ENCODE data around the gene ASB16.

Gene ASB16

DNA sequence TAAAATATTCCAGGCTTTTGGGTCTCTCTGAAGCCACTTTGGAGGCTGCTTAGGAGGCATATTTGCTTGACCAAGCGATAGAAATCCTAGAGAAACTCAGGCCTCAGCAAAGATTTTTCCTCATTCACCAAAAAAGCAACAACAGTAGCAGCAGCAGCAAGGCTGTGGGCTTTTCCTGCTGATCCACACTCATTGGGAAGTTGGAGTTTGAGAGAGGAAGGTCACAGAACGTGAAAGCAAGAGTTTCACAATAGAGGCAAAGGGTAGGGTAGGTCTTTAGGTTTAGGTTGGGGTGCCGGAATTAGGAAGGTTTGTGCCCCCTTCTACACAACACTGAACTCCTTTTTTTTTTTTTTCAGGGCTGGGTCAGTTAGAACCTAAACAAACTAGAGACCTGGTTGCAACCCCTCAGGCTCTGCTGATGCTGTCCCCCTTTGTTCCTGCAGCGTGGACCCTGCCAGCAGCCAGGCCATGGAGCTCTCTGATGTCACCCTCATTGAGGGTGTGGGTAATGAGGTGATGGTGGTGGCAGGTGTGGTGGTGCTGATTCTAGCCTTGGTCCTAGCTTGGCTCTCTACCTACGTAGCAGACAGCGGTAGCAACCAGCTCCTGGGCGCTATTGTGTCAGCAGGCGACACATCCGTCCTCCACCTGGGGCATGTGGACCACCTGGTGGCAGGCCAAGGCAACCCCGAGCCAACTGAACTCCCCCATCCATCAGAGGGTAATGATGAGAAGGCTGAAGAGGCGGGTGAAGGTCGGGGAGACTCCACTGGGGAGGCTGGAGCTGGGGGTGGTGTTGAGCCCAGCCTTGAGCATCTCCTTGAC, 18.3 kb downstream of the ASB16 start:
- no peak for DNase-seq (ENCODE audit: low read depth)

DNA sequence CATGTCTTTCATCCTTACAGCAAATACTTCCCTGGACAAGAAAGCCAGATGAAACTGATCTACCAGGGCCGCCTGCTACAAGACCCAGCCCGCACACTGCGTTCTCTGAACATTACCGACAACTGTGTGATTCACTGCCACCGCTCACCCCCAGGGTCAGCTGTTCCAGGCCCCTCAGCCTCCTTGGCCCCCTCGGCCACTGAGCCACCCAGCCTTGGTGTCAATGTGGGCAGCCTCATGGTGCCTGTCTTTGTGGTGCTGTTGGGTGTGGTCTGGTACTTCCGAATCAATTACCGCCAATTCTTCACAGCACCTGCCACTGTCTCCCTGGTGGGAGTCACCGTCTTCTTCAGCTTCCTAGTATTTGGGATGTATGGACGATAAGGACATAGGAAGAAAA, 20.0 kb downstream of the ASB16 start:
- no peak for DNase-seq (ENCODE audit: low read depth)

DNA sequence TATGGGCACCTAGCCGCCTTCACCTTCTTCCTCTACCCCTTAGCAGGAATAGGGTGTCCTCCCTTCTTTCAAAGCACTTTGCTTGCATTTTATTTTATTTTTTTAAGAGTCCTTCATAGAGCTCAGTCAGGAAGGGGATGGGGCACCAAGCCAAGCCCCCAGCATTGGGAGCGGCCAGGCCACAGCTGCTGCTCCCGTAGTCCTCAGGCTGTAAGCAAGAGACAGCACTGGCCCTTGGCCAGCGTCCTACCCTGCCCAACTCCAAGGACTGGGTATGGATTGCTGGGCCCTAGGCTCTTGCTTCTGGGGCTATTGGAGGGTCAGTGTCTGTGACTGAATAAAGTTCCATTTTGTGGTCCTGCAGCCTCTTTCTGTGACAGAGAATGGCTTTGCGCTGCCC, 20.9 kb downstream of the ASB16 start:
- DNase-seq (ENCODE audit: low read depth), result no peak

DNA sequence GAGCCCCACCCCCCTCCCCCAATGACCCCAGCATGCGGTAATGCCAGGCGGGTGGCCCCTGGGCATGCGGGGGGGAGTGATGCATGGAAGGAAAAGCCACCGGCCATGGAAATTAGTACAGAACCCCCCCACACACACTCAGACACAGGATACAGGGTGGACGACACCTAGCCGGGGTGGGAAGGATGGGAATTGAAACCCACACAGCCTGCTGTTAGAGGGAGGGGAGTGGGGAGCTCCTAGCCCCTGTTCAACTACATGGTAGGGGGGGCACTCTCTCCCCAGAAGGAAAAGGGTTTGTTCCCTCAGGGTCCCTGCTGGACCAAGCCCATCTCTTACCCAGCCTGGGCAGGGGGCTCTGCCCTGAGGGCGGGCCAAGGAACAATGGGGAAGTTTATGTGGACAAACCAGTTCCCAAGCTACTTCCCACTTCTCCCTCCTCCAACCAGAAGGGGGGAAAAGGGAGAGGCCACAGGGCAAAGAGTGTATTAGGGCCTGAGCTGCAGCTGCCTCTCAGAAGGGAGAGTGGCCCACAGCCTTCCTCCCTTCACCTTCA, 21.5 kb downstream of the ASB16 start:
- no peak for DNase-seq (ENCODE audit: low read depth)

DNA sequence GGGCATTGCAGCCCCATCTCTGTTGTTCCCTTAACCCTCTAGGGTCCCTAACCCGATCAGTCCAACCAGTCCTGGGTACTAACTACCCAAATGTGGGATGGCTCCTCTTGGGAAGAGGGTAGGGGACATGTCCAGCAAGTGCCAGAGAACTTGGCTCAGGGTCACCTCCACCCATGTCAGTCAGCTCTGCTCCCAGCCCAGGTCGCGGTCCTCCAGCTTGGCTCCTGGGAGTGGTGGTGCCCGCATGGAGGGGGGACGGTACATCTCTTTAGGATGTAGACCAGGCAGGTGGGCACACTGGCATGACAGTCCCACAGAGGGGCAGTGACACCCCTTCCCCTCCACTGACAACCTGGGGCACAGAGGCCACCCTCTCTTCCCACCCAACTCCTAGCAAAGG, 22.2 kb downstream of the ASB16 start:
- no peak for DNase-seq (ENCODE audit: low read depth)

DNA sequence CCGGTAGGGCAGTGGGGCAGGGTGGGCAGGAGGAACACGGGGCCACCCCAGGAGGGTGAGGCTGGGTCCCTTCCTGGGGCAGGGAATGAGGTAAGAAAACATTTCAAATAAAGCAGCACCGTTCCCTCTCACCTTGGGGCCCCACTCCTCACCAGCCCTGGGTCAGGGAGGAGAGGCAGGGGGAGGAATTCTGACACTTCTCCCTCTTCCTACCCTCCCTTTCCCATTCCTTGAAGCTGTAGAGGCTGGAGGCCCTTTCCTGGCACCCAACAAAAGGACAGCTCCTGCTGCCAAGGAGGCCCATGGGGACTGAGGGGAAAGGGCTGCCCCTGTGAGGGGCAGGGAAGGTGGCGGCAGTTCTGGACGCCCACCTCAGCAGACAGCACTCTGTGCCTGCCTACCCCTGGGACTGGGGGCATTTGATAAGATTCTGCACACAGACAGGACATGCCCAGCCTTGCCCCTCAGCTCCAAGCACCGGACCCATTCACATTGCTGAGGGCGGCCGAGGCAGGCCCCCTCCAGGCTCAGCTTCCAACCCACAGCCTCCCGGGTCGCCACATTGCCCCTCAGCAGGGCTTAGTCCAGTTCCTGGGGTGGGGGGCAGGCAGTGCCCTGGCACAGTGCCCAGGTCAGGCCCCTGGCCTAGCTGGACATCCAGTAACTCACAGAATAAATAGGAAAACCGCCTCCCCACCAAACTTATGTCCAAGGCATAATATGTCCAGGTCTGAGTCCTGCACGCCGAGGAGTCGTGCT, 23.0 kb downstream of the ASB16 start:
- no peak for DNase-seq (ENCODE audit: low read depth)

DNA sequence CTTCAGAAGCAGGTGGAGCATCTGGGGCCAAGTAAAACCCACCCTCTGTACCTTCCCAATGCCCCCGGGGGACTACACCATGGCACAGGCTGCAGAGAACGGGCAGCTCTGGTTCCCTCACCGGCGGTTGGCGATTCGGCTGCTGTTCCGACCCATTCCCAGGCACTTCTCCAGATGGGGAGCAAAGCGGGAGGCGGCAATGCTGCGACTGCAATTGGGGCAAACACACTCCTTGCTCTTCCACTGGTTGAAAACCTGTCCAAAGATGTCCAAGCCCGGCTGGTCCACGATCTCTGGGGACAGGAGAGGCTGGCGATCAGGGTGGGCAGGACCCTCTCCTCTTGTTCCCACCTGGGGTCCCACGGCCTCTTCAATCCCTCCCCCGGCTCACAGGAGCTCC, 26.6 kb downstream of the ASB16 start:
- DNase-seq (ENCODE audit: low read depth), result no peak

DNA sequence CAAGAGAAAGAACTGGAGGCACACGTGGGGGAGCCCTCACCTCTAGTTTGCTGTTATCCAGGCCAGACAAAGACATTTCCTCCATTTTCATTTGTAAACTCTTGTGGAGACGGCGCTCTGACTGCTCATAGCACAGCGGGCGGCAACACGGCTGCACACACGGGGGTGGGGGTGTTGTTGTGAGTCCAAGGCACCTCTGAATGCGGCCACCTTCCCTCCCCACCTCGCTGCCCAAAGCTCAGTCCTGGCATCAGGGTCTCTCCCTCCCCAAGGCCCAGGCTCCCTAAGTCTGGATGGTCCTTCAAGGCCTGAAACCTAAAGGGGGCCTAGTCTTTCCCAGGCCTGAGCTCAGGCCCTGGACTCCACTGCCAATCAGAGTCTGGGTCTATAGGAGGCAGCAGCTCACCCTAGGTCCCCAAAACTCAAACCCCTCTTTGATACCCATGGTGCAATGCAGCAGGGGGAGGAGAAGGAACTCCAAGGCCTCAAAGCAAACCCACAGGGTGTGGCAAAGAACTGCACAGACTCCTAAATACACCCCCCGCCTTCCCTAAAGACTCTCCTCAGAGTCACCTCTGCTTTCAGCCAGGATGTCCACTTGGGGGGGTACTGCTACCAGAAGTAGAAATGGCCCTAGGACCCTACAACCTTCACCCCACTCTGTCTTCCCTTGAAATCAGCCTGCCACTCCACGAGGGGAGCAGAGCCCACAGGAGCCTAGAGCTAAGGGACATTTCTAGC, 27.6 kb downstream of the ASB16 start:
- no peak for DNase-seq (ENCODE audit: low read depth)

DNA sequence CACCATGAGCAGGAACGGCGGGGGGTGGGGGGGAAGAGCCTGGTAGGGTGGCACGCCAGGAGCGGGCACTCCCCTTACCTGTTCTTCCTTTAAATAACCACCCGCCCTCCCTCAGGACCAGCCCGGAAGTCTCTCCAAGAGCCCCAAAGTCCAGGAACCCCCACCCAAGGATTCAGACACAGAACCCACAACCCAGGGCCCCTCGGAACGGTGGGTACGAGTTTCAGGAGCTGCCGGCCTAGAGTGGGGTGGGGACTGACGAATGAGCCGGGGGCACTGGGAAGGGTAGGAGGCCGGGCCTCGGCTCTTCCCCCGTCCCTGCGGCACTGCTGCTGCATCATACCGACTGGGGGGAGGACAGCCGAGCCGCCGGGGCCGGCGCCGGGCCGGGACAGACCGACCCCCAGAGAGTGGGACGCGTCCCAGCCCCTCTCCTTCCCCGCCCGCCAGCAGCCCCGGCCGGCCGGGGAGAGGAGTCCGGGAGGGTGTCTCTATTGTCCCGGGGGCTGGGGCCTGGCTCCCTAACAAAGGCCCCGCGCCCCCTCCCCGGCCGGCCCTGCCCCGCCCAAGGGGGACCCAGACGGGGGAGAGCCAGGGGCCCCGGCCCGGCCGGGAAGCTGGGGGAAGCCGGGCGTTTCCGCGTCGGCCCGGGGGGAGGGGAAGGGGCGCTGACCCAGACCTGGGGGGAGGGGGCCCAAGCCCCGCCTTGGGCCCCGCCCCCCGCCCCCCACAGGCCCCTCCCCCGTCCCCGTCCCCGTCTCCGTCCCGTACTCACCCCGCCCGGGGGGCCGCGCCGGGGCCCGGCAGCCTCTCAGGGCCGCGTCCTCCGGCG, 28.4 kb downstream of the ASB16 start:
- DNase-seq (ENCODE audit: low read depth), result no peak

DNA sequence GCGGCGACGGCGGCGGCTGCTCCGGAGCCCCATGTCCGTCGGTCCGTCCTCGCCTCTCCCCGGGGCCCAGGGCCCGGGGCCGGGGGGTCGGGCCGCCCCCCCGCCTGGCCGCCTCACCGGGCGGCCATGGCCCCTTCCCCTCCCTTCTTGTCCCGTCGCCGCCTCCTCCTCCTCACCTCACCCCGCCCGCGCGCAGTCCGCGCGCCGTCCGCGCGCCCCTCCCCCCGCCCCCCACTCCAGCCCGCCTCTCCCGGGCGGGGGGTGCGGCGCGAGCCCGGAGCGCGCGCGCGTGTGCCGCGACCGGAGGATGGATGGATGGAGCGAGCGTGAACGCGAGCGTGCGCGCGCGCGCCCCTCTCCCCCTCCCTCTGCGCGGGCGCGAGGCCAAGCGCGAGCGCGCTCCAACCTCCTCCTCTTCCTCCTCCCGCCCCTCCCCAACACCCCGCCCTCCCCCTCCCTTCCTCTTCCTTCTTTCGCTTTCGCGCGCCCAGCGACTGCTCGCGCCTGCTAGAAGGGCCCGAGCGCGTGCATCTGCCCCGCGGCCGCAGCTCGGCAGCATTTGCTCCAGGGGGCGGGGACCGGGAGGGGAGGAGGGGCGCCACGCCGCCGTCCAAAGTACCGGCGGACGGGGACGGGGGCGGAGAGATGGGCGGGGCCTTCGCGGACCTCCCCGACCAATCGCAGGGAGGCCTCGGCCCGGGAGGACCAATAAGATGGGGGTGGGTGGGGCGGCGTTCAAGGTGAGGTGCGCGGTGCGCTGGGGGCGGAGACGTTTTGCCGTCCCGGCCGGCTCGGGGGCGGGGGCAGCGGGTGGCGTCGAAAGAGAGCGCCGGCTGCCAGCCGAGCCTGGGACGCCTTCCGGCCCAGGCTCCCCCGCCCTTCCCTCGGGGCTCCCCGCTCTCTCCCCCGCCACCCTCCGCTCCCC, 29.3 kb downstream of the ASB16 start, which contains the start of gene ATXN7L3:
Gene ATXN7L3, minus strand, starts transcription at position 332 of the 925 bp plus-strand sequence. CDS start 1,814 bp downstream, outside the sequence.
- peak; percentile 79 for DNase-seq (ENCODE audit: low read depth)

DNA sequence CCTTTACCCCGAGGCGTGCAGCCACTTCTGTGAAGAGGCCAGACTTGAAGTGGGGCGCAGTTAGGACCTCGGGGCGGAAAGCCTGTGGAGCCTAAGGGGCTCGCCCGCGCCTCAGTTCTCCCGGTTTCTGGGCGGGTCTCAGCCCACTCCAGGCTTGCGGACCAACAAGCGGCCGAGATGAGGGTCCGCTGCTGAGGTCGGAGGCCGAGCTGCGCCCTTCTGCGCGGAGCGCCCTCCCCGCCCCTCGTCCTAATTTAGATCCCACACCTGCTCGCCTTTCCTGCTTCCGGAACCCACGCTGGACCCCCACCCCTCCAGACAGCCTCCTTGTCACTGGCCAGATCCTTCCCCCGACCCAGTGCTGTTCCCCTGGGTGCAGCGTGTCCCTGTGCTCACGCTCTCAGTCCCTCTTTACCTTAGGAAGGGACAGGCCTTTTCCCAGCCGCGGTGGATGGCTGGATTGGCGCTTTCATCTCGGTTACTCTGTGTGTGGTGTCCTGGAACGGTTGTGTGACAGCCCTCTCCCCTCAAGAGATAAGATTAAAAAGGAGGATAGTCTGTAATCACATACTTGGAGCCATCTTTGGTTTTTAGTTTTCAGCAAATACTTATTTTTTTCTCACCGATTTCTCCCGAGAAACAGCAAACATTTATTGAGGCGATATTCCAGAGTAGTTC, 30.1 kb downstream of the ASB16 start:
- no peak for DNase-seq (ENCODE audit: low read depth)

DNA sequence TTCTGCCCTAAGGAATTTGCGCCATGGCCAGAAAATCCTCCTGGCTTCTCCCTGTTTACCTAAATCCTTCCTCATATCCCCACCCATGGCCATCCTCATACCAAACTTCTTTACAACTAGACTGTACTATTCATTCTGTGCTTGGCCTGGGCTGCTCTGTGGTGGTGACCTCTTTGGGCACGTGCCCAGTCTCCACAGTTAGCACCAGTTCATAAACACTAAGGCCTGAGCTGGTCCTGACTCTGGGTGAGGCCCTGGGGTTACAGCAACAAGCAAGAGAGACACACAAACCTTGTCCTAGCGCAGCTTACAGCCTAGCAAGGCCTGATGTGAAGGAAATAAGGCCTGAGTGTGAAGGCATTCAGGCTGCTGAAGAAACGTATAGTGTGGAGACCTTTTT, 32.3 kb downstream of the ASB16 start:
- DNase-seq (ENCODE audit: low read depth), result no peak

DNA sequence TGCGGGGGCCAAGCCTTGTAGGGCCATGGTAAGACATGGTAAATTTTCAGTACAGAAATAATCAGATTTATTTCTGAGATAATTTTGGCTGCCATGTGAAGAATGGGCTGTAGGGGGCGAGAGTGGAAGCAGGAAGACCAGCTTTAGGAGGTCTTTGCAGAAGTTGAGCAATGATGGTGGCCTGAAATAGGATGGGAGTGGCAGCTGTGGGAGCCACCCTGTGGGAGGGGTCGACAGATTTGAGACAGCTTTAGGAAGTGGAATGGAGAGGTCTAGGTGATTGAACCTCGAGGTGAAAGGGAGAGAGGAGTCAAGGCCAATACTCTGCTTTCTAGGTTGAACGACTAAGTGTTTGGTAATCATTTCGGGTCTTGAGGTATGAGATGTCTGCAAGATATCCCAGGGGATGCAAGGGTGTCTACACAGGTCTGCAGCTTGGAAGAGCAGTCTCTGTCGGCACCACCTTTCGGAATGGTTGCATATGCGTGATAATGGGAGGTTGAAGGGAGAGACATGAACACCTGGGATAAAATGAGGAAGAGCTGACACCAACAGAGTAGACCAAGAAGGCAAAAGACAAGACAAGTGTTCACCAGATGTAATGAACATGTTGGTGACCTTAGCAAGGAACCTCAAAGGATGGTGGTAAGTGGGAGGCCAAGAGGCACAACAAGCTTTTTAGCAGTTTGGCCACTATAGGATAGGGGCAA, 33.4 kb downstream of the ASB16 start:
- DNase-seq (ENCODE audit: low read depth), result no peak

DNA sequence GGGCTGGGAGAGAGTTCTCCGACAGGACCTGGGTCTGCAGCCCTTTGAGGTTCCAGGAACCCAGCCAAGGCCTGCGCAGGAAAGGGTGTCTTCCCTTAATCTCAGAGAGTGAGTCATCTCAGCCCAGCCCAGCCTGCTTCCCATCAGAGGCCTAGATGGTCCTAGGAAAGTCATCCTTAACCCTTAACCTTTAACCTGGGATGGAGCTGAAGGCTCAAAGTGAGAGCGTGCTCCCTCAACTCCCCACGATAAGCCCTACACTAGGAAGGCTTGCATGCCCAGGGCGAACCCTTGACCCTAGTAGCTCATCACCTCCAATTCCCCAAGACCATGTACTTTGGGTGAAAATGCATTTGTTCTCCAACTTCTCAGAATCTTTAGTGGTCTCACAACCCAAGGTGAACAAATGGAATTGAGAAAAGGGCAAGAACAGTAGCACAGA, 34.0 kb downstream of the ASB16 start:
- no peak for DNase-seq (ENCODE audit: low read depth)

DNA sequence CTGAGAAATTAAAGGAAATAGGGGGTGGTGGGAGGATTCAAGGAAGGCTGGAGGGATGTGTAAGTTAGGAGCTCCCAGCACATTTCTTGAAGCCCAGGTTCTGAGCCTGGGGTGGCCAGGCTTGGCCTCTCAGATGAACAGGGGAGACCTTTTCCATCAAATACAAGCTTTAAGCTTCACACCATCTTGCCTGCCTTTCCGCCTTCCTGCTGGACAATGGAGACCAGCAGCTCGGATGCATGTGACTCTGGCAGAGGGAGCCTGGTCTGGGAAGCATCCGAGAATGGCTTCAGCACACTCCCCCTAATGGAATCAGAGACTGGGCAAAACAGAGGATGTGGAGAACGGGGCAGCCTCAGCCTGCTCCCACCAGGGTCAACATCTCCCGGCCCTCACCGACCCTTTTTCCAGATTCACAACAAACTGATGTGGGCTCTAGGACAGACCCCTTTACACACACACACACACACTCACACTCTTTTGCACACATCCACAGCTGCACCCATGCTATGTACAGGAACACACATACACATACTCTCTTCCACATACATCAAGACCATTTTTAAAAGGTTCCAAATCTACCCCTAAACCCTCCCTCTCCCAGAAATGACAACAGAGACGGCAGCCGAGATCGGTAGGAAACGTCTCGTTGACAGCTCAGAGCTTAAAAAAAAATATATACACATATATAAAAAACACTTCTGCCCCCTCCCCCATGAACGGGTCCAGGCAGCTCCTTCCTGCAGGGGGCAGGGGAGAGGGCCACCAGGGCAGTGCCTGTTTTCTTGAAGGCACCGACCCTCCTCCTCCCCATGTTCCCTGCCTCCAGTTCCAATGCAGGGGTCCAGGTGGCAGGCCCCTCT, 35.7 kb downstream of the ASB16 start:
- DNase-seq (ENCODE audit: low read depth), result no peak

DNA sequence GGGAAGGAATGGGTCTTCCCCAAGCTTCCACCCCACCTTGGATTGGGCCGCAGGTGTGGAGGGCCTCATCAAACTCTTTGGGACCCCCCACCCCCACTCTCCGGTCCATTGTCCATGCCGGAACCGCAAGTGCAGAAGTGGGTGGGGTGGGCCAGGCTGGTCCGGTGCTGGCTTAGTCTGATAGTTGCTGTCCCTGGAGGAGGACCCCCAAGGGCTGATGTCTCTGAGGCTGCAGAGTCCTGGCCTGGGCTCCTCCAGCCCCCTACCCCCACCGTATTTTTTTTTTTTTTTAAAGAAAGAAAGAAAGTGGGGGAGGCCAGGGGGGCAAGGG, 36.3 kb downstream of the ASB16 start:
- DNase-seq (ENCODE audit: low read depth), result no peak

DNA sequence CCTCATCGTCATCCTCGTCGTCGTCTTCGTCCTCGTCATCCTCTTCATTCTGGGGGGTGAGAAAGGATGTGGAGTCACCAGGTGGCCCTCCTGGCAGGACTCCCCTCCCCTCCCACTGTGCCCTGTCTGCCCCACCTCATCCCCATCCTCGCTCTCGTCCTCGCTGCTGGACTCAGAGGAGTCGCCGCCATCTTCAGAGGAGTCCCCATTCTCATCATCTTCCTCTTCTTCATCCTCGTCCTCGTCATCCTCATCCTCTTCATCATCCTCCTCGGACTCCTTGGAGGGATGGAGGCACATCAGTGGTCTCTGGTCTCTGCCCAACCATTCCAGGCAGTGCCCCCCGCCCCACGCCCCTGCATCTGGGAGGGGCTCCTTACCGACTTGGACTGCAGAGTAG, 36.8 kb downstream of the ASB16 start:
- no peak for DNase-seq (ENCODE audit: low read depth)

DNA sequence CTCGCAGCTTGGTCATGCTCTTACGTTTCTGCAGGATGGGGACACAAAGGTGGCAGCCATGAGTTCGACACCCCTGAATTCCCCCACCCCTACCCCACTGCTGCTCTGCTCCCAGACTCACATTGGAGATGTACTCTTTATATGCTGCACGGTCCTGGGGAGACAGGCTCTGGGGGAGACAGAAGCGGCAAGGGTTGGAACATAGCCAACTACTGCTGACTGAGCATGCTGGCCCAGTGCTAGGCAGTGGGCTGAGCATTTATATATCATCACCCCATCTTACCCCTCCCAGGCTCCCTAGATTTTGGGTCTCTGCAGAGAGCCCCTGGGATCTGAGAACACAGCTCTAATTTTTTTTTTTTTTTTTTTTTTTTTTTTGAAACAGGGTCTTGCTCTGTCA, 37.2 kb downstream of the ASB16 start:
- DNase-seq (ENCODE audit: low read depth), result no peak
